AG09319 (cell line): ENCODE results near the gene GFER.

Source experiments
- DNase-seq: peaks from one replicate; pipeline ENCODE4 v3.0.0-alpha.2; 2010; ENCODE audit warnings: low read depth; ENCODE audit errors: extremely low read depth
- CTCF ChIP-seq: IDR thresholded peaks from 2 replicates; pipeline ENCODE4 v1.5.1; 2011; ENCODE audit warnings: low read depth, mild to moderate bottlenecking, inconsistent platforms, low read length, moderate library complexity

Gene GFER

GRCh38 chr16:1998852-1999801 lies 15.1 kb downstream of the GFER start:
- no peak for DNase-seq
- no peak for TF ChIP-seq CTCF

GRCh38 chr16:1999866-2000514 lies 16.0 kb downstream of the GFER start:
- DNase-seq, result no peak
- no peak for TF ChIP-seq CTCF

GRCh38 chr16:2001035-2001434 lies 17.0 kb downstream of the GFER start:
- TF ChIP-seq CTCF, result no peak
- DNase-seq, result no peak

- DNase-seq, result no peak
- TF ChIP-seq CTCF, result no peak
These were observed 17.7 kb downstream of the GFER start for GRCh38 chr16:2001456-2002355.

GRCh38 chr16:2002406-2003230 lies 18.6 kb downstream of the GFER start:
- no peak for DNase-seq
- no peak for TF ChIP-seq CTCF

GRCh38 chr16:2003231-2003826 lies 19.3 kb downstream of the GFER start:
- no peak for TF ChIP-seq CTCF

More at GRCh38 chr16:2003231-2003826, 19.3 kb downstream of the GFER start:
- no peak for DNase-seq
